SU-DHL-6 (cell line): ENCODE results near the gene ARRDC3.

Source experiments
- CTCF ChIP-seq: fragments of 200-600 bp; sonication (generic); IDR thresholded peaks from one replicate; pipeline ENCODE4 v1.5.1; 2017; ENCODE audit warnings: antibody characterized with exemption, mild to moderate bottlenecking, low read length, moderate library complexity; ENCODE audit not compliant: insufficient read depth, poor library complexity, severe bottlenecking
- EZH2phosphoT487 ChIP-seq: fragments of 200-600 bp; sonication (generic), shearing (Covaris generic); conservative IDR thresholded peaks from 2 replicates; pipeline ENCODE4 v1.6.1; 2018; ENCODE audit warnings: mild to moderate bottlenecking, antibody characterized with exemption, low read length, moderate library complexity, mixed read lengths

GRCh38 chr5:91329283-91329682, 53.8 kb downstream of the ARRDC3 start:
- no peak for TF ChIP-seq CTCF
- TF ChIP-seq EZH2phosphoT487: no peak
